Cardiac muscle cell (in vitro differentiated cells and primary cell): Measurements from ENCODE around the gene IL17RB. TPM values are rescaled to one million over a fixed set of nuclear protein-coding genes. Genes with fewer than 3 reads are reported as not detected.

ENCODE experiments used
- DNase-seq, 2 donors: peaks; one replicate each; pipeline versions ENCODE4 v3.0.0 to v3.0.0-alpha.2; 2010 to 2017; ENCODE audit warnings: low read depth in 1 of 2, low spot score in 1 of 2
- H3K27ac ChIP-seq: fragments of 200-600 bp; sonication (generic); 2 replicates; pipeline ENCODE4 v1.5.1; 2016
- H3K27me3 ChIP-seq: fragments of 200-600 bp; sonication (generic); 2 replicates; pipeline ENCODE4 v1.6.0; 2016; ENCODE audit warnings: control low read depth
- H3K36me3 ChIP-seq: fragments of 200-600 bp; sonication (generic); 2 replicates; pipeline ENCODE4 v1.5.1; 2016; ENCODE audit warnings: control low read depth
- H3K4me1 ChIP-seq: fragments of 200-600 bp; sonication (generic); 2 replicates; pipeline ENCODE4 v1.8.1; 2017; ENCODE audit warnings: low read depth, mild to moderate bottlenecking, mixed run types
- H3K4me3 ChIP-seq: fragments of 200-600 bp; sonication (generic); 2 replicates; pipeline ENCODE4 v1.5.1; 2016; ENCODE audit warnings: mild to moderate bottlenecking
- H3K9me3 ChIP-seq: fragments of 200-600 bp; sonication (generic); 2 replicates; pipeline ENCODE4 v1.5.1; 2017; ENCODE audit warnings: low read depth, mild to moderate bottlenecking, control low read depth
- CTCF ChIP-seq: IDR thresholded peaks from 2 replicates; pipeline ENCODE4 v1.5.1; 2012; ENCODE audit warnings: low read depth, mild to moderate bottlenecking, low read length
- polyA plus RNA-seq: library from polyadenylated mRNA; unstranded; fragments of >200 nt; fragmentation: Nextera tagmentation; extraction: Ambion mirVana; gene quantifications from 2 replicates; pipeline ENCODE4 v1.2.1, GENCODE V29; 2016
- total RNA-seq: library from RNA; depleted of rRNA; stranded (reverse); fragments of >200 nt; gene quantifications from 2 replicates; pipeline ENCODE4 v1.2.3, GENCODE V29; 2016

Gene IL17RB
- total and polyA plus RNA-seq, 2 experiments from 2014 or later, result 11.5 to 13.1 TPM

- H3K9me3 ChIP-seq, result no peaks in the 10 kb centered on the region
- H3K27ac ChIP-seq, result no peak overlapping the region
- H3K27me3 ChIP-seq, result no peaks in the 10 kb centered on the region
- H3K4me3 ChIP-seq, result no peak overlapping the region
- peaks cover 12% of the 10 kb centered on the region for H3K4me1 ChIP-seq
- H3K36me3 ChIP-seq, result peaks cover 36% of the 10 kb centered on the region
- no peak for DNase-seq
- no peak for TF ChIP-seq CTCF
Measured at GRCh38 chr3:53887446-53887845, 41.1 kb downstream of the IL17RB start.

GRCh38 chr3:53888232-53888631, 41.9 kb downstream of the IL17RB start:
- Histone ChIP-seq H3K36me3 (peaks cover 36% of the 10 kb centered on the region), H3K27me3 (no peaks in the 10 kb centered on the region), H3K4me3 (no peak overlapping the region), H3K4me1 (peaks cover 12% of the 10 kb centered on the region), H3K27ac (no peak overlapping the region), H3K9me3 (no peaks in the 10 kb centered on the region)
- no peak for DNase-seq
- no peak for TF ChIP-seq CTCF

- Histone ChIP-seq H3K4me3 (peak overlapping the region; percentile 88), H3K27ac (peak overlapping the region; percentile 95), H3K27me3 (peaks cover 1% of the 10 kb centered on the region), H3K36me3 (peaks cover 19% of the 10 kb centered on the region), H3K4me1 (peaks cover 12% of the 10 kb centered on the region), H3K9me3 (no peaks in the 10 kb centered on the region)
- TF ChIP-seq CTCF, result no peak
- DNase-seq, result peak in 1 of 2 donors; percentile 37
Measured at GRCh38 chr3:53890726-53891475, 44.5 kb downstream of the IL17RB start.

- Histone ChIP-seq H3K9me3 (no peaks in the 10 kb centered on the region), H3K36me3 (peaks cover 15% of the 10 kb centered on the region), H3K4me3 (peak within 1 kb of the TSS; percentile 88), H3K4me1 (peaks cover 12% of the 10 kb centered on the region), H3K27me3 (peaks cover 7% of the 10 kb centered on the region), H3K27ac (peak within 1 kb of the TSS; percentile 95)
- TF ChIP-seq CTCF, result no peak
- DNase-seq, result peak; percentile 99 to 100
Measured at GRCh38 chr3:53891497-53892285, 45.3 kb downstream of the IL17RB start, which contains the start of gene SELENOK. Gene SELENOK (minus strand): TSS chr3:53891859.

GRCh38 chr3:53892286-53892637, 45.9 kb downstream of the IL17RB start:
- peak in 1 of 2 donors; percentile 2 for DNase-seq
- peaks cover 9% of the 10 kb centered on the region for H3K36me3 ChIP-seq
- peak overlapping the region; percentile 31 for H3K4me3 ChIP-seq
- H3K27ac ChIP-seq, result peak overlapping the region; percentile 95
- H3K4me1 ChIP-seq, result peaks cover 12% of the 10 kb centered on the region
- H3K9me3 ChIP-seq, result no peaks in the 10 kb centered on the region
- peaks cover 13% of the 10 kb centered on the region for H3K27me3 ChIP-seq
- no peak for TF ChIP-seq CTCF
